Retinal pigment epithelial cell (primary cell): ENCODE data around the gene PARP3.

ENCODE experiments used
- DNase-seq: peaks from one replicate; pipeline ENCODE4 v3.0.0-alpha.2; 2010; ENCODE audit warnings: low read depth
- H3K4me3 ChIP-seq: 2 replicates; pipeline ENCODE4 v1.5.1; 2011; ENCODE audit warnings: mild to moderate bottlenecking, low read length, control low read depth, moderate library complexity
- CTCF ChIP-seq: conservative IDR thresholded peaks from 2 replicates; pipeline ENCODE4 v1.5.1; 2011; ENCODE audit warnings: low read depth, low read length, control low read depth, inconsistent platforms

The PARP3 gene

GRCh38 chr3:51958603-51959521, 16.7 kb downstream of the PARP3 start:
- DNase-seq, result no peak
- no peak for TF ChIP-seq CTCF
- H3K4me3 ChIP-seq, result no peak overlapping the region

- H3K4me3 ChIP-seq, result no peak overlapping the region
- DNase-seq, result no peak
- no peak for TF ChIP-seq CTCF
These were observed 17.5 kb downstream of the PARP3 start for GRCh38 chr3:51959651-51960050.

DNA sequence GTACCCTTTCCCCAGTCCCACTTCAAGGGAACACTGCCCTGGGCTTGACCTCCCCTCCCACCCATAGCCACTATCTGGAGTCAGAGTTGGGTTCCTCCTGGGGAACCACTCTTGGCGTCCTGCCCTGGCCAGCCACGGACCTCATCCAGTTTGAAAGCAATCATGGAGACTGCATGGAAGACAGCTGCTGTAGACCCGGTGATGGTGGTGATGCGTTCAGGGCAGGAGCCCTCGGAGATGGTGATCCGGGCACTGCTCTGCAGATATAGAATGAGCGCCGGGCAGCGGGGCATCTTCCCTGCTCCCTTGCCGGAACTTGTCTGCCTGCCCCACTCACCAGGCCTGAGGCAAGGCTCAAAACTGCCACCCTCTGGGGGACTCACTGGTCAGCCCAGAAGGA, 18.2 kb downstream of the PARP3 start:
- no peak overlapping the region for H3K4me3 ChIP-seq
- TF ChIP-seq CTCF, result no peak
- no peak for DNase-seq

DNA sequence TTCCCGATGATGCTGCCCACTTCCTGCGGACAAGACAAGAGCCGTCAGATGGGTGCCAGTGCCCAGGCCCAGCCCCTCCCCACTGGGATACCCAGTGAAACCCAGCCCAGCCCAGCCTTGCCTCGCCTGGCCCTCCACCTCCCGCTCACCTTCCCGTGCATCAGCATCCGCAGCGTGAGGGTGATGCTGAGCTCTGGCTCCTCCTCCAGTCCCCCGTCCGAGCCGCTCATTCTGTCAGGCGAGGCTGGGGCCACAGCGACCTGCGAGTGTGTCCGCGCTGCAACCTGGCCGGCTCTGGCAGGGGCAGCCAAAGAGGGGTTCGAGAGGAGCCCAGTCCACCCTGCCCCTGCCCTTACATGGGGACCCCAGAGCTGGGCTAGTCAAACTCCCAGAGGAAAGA, 18.8 kb downstream of the PARP3 start:
- no peak for TF ChIP-seq CTCF
- DNase-seq, result no peak

GRCh38 chr3:51961602-51962569, 19.7 kb downstream of the PARP3 start:
- peak; percentile 84 for DNase-seq
- no peak overlapping the region for H3K4me3 ChIP-seq
- TF ChIP-seq CTCF, result no peak

More for the DNA sequence above, 18.8 kb downstream of the PARP3 start:
- H3K4me3 ChIP-seq, result no peak overlapping the region

- no peak overlapping the region for H3K4me3 ChIP-seq
- no peak for DNase-seq
- no peak for TF ChIP-seq CTCF
These were observed 20.8 kb downstream of the PARP3 start for GRCh38 chr3:51962854-51963530.
